ENCODE data around the gene METAP1D.
"Not testable (repeated sequence)": the region's sequence is repeated elsewhere in the genome, so short reads cannot be mapped to it uniquely, and the experiment has no call there.

METAP1D gene

DNA sequence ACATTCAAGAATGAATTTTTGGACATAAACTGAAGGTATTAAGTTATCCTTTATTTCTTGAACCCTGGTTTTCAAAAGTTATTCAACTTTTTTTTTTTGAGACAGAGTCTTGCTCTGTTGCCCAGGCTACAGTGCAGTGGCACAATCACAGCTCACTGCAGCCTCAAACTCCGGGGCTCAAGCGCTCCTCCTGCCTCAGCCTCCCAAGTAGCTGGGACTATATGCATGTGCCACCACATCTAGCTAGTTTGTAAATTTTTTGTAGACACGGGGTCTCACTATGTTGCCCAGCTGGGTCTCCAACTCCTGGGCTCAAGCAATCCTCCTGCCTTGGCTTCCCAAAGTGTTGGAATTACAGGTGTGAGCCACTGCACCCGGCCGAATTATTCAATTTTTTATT lies 2.7 kb upstream of the METAP1D start:
- not testable (repeated sequence) for DNase-seq (ENCODE audit: low spot score)

DNA sequence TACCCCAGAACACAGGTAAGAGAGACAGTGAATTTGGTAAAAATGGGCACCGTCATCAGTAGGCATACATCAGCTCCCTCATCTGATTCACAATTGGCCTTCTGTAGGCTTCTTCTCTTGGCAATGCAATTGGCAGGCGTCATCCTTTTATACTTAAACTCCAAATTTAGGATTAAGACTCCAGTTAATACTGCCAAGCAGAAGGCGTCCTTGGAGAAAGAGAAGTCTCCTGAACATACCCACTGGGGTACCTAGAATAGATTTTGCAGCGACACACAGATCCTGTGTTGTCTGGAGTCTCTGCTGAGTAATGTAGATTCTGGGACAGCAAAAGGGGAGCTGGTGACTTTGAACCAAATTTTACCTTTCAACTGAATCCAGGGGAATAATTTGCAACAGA lies 592 bp upstream of the METAP1D start:
- DNase-seq (ENCODE audit: low spot score), result no peak

DNA sequence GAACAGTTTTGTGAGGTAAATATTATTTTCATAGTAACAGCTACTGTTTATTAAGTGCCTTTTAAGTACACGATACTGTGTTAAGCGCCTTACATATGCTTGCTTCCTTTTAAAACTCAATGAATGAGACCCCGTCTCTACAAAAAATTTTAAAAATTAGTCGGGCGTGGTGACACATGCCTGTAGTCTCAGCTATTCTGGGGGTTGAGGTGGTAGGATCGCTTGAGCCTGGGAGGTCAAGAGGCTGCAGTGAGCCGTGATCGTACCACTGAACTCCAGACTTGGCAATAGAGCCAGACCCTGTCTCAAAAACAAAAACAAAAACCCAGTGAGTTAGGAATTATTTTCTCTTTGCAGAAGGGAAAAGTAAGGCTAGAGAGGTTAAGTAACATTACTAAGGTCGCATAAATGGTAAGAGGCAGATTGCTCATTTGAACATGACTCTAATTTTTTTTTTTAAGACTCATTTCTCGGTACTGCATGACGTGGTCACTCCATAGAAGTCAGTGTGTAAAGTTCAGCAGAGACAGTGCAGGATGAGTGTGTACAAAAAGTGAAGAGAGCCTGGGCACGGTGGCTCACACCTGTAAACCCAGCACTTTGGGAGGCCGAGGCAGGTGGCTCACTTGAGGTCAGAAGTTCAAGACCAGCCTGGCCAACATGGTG lies 1.1 kb downstream of the METAP1D start:
- DNase-seq (ENCODE audit: low spot score), result no peak

DNA sequence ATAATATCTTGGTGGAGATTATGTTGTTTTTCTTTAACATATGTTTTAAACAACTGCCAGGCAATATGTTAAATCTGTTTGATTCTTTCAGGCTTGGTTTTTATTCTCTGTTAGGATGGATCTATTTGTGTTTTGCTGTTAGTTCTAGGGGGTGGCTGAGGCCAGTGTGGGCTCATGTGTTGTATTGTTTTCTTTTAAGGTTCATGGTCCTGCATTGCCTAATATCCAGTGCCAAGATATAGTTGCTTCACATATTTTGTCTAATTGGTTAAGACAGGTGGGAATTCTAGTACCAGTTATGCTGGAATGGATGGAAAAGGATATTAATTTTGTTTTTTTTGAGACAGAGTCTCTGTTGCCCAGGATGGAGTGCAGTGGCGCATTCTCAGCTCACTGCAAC lies 7.6 kb downstream of the METAP1D start:
- DNase-seq (ENCODE audit: low spot score), result no peak

DNA sequence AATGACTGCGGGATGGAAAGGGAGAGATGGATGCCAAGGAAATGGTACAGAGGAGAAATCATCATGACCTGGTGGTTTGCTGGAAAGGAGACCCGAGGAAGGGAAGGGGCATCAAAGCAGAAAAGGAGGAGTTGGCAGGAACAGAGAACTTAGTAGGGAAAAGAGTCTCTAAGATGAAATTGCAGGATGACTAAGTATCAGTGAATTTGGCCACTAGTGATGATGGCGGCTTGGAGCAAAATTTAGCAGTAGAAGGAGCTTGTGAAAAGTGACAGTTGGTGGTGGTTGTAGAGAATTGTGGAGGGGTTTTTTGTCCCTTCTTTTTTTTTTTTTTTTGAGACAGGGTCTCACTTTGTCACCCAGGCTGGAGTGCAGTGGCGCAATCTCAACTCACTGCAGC lies 10.1 kb downstream of the METAP1D start:
- DNase-seq (ENCODE audit: low spot score), result no peak

DNA sequence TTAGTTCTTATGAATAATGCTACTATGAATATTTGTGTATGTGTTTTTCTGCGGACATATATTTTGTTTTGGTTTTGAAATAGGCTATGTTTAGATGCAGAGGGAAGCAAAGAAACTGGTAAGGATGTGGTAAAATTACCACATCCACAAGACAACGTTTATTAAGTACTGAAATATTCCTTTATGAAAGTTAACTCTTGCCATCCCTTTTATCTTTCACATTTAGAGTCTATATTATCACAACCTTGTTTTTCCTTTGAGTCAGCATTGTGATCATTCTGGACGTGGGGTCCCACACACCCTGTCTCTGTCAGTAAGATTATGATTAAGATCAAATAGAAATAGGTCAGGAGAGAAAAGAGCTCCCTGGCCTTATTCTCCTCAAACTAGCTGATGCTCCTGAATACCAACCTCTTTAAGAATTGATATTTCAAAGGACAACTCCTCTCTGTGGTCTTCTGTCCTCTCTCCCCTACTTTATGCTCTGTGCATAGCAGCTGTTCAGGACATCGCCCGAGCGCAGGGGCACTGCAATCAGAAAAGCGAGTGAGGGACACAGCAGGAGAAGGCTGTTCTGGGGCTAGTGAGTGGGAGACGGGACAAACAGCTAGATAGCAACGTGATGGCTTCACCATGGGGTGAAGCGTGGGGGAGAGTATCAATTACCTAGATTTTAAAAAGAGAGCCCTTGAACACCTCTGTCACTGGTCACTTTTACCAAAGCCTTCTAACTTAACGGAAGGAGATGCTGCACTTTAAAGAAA lies 12.2 kb downstream of the METAP1D start:
- no peak for DNase-seq (ENCODE audit: low spot score)

DNA sequence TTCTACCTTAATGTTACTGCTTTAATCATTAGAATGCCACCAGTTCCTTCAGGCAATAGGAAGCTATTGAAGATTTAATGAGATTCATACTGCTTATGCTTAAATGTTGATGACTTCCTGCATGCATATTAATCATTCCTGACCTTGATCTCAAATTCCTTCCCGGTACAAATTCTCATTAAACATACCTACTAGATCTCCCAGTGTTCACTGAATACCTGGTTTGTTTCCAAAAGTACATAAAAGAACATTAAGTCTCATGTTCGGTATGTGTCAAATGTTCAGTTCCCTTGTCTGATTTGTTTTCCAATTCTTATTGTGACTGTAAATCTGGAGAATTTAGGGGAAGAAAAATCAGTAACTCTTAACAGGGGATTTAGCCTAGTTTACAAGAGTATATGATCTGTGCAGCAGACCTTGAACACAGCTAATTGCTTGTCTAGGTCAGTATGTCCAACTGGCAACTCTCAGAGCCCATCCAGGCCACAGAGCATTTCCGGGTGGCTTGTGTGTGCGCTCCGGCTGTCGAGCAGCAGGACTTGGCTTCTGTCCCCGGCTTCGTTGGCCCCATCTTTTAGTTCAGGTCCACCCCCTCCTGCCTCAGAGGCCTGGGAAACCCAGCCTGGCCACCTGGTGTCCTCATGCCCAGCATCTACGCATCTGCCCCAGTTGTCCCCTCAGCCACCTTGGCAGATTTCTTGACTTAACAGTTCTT lies 13.1 kb downstream of the METAP1D start:
- DNase-seq (ENCODE audit: low spot score), result no peak

DNA sequence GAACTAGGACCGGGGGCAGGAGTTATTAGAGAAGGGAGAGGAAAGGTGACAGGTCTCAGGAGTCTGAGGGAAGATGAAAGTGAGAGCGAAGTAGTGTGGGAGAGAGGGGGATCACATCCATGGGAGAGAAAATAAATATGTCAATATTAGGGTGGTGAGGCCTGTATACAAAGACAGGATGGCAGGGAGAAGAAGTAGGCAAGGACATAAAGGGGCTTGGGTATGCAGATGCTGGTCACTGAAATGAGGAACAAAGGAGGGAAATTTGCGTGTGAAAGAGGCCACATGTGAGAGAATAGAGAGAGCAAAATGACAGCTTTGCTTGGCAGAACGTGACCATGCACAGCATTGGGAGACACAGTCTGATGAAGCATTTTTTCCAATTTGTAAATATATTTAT lies 13.6 kb downstream of the METAP1D start:
- no peak for DNase-seq (ENCODE audit: low spot score)

DNA sequence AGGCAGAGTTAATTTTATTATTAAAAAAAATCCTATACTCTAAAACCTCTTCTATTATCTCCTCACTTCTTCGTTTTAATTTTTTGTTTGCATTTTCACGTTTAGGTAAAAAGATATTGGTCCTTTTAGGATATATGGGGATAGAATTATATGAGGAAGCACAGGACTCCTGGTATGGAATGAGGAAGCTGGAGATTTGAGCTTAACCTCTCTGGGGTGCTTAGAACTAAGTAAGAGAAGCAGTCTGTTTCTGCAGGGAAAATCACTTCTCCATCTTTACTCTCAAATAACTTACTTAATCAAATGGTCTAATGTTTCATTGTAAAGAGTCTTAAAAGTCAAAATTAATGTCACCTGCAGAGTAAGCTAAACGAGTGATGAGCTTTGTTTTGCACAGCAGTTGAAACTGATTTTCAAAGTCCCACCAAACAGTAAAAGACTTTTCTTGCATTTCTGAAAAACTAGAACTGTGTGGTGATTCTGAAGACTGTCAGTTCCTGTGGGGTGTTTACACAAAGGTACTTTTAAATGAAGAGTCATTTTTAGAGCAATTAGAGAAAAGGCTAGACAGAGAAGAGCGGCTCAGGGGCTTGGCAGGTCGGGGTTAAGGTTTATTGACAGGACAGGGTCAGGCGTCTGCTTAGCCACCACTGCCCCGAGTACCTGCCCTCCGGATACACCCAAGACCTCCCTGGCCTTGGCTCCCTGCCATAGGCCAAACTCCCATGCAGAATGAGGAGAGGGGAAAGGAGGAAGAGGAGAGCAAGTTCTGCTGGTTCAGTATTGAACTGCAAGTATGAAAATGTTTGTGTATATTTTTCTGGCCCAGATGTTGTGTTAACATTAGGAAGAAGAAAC lies 21.6 kb downstream of the METAP1D start:
- no peak for DNase-seq (ENCODE audit: low spot score)

DNA sequence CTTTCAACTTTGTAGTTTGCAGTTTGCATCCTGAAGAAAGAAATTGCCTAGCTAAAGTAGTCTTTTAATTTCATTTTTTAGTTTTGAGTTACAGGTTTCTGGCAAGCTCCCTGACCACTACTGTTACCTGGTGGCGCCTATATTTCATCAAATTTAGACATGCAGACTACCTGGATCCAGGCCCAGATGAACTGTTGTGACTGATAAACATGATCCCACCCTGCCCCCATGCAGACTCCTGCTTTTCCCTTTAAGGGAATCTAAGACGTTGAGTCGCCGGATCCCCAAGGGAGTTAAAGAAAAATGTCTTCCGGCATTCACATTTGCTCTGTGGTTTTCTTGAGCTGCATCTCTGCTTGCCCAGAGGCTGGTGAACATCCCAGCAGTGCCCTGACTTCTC lies 22.2 kb downstream of the METAP1D start:
- no peak for DNase-seq (ENCODE audit: low spot score)

DNA sequence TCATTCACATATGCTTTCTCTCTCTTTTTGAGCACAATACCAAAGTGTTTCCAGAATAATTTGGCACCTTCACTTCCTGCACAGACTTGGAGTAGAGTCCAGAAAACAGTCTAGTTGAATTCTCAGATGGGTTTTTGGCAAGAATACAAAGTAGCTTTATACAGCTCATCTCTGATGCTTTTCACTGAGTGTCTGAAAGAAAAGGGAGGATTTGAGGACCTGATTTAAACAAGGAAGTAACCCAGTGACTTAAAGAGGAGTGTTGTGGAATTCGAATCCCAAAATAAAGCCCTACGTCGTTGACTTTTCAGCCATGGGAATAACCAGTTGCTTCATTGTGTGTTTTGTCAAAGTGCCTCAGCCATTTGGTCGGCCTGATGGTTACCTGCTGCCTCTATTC lies 31.8 kb downstream of the METAP1D start:
- DNase-seq (ENCODE audit: low spot score), result peak; percentile 16

DNA sequence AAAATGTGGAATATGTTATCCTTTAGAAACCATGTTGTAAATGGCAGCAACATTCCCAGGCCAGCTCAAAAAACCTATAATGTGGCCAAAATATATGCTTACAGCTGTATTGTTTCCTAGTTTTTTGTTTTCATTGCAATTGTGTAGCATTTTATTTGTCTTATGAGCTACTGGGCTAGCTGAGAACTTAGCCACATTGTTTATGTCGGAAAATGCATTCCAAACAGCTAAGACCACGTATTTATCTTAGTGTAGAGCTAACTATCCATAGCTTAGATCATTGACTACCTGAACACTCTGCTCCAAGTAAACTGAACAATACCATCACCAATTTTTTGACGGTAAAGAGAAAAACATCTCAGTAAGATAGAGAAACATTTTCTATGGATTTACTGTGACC lies 38.4 kb downstream of the METAP1D start:
- no peak for DNase-seq (ENCODE audit: low spot score)

DNA sequence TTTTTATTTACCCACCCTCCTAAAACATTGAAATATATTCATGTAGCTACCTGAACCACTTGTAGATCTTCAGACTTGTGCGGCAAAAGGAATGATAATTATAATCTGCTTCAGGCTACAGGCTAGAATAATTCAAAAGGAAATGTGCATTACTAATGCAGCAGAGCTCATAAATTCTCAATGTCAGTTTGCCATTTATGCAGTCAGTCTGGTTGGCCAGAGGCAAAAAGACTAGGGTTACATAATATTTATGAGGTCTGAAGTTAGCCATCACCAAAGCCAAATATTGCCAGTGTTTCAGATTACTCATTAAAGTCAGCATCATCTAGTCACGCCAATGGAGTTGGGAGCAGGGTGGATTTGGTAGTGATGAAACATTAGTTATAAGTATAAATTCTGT lies 38.9 kb downstream of the METAP1D start:
- DNase-seq (ENCODE audit: low spot score), result no peak

DNA sequence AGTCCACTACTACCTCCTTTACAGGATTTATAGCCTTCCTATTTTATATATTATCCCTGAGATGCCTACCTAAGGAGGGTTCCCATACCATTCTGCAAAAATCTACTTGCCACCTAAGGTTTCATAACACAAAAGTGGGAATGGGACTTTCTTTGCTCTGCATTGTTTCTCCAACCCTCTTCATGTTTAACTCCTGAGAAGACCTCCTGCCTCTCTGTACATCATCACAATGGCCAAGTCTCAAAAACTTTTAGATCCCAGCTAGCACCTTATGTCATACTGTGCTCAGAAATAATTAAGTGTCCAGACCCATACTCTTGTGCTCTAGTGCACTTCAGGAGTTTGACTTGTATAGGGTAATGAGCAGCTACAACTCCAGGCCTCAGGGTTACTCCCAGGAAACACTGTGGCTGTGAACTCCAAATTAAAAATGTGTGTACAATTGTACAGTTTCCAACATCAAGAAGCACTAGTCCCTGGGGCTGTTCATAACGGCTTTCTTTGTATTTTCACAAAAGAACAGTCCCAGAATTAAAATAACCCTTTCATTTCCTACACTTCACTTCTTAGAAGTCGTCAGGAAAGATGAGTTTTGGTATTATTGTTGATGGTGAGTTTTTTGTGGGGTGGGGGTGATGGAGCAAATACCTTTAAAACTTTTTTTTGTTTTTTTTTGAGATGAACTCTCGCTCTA lies 39.4 kb downstream of the METAP1D start:
- DNase-seq (ENCODE audit: low spot score), result no peak

DNA sequence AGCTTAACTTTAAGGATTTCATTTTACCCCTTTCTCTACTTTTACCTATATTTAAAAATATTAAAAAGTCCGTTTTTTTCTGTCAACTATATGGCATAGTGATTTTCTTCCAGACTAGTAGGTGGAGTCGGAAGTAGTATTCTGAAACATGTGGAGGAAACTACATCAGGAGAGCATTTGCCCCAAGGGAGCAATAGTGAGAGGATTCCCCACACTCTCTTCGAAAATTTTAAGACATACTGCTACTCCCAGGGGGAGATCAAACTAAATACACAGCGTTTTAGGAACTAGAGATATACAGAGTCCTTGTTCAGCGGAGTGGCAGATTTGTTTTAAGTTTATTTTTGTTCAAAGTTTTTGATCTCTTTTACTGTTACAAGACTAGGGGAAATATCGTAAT lies 40.6 kb downstream of the METAP1D start:
- no peak for DNase-seq (ENCODE audit: low spot score)

DNA sequence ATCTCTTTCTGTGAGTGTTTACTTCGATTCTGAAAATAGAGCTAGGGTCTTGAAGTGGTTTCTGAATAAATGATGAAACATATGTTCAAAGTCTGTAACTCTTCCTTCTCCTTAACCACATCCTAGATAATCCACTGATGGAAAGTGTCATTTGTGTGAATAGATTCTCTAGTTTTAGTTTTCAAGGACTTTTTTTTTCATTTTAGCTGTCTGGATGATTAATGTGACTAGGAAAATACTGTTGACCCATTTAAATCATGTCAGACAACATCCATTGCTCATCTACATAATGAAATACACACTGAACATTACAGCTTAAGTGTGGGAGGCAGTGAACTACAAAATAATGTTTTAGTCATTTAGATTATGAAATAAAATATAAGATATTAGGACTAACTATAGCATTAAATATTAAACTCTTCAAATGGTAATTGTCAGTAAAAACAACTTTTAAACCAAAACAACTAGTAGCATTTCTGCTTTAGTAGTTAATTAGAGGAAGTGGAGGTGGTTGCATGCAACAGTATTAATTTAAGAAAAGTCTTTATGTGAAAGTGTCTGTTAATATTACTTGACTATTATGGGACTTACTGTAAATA lies 46.4 kb downstream of the METAP1D start:
- no peak for DNase-seq (ENCODE audit: low spot score)

DNA sequence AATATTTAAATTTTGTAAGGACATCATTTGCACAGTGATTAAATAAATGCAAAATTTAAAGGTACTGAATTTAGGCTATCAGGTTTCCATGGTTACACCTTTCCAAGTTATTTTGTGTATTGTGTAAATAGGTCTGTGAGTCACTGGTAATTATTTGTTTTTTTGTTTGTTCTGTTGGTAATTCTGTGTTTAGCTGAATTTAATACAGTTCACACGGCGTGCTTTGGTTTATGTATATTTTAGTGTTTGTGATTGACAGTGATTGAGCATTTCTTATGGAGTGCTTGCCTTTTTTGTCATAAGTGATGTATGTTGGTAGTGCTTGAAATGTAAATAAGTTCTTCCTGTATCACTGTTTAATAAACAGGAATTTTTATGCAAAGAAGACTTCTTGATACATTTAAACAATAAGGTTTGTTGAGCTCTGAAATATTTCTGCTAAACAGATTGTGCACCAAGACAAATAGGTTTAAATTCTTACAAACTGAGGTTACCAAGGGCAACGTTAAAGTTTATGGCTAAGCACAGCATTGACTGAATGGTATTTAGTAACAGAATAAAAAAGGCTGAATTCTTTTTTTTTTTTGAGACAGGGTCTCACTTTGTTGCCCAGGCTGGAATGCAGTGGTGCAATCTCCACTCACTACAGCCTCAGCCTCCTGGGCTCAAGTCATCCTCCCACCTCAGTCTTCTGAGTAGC lies 47.3 kb downstream of the METAP1D start:
- DNase-seq (ENCODE audit: low spot score), result no peak

DNA sequence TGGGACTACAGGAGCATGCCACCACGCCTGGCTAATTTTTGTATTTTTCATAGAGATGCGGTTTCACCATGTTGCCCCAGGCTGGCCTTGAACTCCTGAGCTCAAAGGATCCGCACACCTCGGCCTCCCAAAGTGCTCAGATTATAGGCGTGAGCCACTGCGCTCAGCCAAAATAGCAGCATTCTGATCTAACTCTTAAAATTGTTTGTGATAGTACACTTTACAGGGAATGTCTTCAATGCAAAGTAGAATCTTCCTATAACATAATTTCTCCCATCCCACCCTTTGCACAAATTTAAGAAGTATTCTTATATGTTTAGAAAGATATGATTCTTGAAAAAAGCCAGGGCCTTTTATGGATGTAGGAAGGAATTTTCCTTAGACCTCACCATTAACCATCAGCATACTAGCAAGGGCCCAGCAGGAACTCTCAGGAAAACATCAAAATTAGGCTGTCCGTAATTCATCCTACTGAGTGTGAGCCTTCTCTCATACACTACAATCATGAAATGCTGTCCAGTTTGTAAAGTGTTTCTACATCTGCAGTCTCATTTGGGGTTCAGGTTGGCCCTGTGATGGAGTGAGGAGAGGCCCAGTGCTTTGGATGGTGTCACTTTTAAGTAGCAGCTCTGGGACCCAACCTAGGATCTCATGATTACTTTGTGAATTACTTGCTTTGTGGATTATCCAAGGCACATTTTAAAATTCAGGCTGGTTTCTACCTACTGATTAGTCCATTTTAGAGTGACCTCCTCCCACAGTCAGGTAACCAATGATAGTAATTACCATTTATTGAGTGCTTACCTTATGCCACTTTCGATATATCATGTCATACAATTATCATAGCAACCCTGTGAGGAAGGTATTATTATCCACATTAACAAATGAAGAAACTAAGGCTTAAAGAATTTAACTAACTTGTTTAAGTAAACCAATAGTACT lies 48.1 kb downstream of the METAP1D start:
- DNase-seq (ENCODE audit: low spot score), result no peak
